NCI-H1694 treated with DMSO at 0.1 percent for 48 hours (cell line): ENCODE data around the gene KLHDC3.
"Not testable (repeated sequence)": the region's sequence is repeated elsewhere in the genome, so short reads cannot be mapped to it uniquely, and the experiment has no call there.

Source experiments
- DNase-seq: peaks from one replicate; lab custom pipeline; 2025; lab: John Stamatoyannopoulos, UW

Gene KLHDC3

DNA sequence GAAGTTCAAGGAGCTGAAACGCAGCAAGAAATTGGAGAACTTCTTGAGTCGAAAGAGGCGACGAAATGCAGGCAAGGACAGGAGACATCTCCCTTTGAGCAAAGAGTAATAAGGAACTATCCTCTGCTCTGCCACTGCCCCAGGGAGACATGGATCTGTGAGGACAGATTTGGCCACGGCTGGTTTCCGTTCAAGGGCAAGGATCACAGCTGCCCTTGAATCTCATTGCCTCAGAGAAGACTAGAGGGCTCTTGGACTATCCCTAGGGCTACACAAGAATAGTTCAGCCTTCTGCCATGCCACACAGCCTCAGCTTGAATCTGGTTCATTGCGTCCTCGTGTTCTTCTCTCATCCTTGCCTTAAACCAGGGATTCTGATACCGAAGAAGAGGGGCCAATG, 15.1 kb downstream of the KLHDC3 start:
- no peak for DNase-seq

DNA sequence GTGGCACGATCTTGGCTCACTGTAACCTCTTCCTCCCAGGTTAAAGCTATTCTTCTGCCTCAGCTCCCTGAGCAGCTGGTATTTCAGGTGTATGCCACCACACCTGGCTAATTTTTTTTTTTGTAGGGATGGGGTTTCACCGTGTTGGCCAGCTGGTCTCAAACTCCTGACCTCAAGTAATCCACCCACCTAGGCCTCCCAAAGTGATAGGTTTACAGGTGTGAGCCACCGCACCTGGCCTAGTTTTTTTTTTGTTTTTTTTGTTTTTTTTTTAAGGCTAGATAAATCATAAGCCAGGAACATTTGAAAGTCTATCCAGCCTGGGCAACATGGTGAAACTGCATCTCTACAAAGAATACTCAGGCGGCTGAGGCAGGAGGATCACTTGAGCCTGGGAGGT, 18.3 kb downstream of the KLHDC3 start:
- no peak for DNase-seq

DNA sequence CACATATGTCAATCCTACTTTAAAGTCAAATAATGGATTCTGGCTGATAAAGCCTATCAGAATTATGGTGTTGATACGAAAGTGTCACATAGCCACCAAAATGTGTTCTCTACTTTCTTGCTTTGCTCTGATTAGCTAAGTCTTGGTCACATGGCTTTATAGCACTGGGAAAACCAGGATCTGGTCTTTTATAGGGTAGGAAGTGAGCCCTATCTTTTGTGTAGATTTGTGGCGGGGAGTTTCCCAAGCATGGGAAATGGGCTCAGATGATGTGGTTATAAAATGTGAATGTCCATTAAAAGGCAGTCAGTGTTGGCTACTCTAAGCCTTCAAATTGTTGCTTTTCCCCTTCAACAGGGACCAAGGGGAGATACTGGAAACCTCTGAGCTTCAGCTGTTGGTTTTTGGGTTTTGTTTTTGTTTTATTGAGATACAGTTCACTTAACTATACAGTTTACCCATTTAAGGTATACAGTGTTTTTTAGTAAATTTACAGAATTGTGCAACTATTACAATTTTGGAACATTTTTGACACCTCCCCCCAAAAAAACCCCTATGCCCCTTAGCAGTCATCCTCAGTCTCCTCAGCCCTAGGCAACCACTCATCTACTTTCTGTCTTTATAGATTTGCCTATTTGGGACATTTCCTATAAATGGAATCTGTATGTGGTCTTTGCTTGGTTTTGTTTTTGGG, 19.6 kb downstream of the KLHDC3 start:
- no peak for DNase-seq

DNA sequence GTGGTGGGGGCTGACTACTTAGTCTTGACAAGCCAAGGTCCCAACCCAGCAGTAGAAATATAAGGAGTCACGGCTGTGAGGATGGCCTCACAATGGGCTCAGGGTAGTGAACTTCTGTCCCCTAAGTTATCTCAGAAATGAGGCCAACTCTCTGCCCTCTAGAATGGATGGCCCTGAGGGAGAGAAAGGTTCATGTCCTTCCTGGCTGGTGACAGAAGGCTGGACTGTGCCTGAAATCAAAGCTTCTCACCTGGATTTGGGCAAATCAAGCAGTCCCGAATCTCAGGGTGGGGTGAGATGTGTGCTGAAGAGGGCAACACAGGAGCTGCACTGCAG, 20.1 kb downstream of the KLHDC3 start:
- DNase-seq = no peak

DNA sequence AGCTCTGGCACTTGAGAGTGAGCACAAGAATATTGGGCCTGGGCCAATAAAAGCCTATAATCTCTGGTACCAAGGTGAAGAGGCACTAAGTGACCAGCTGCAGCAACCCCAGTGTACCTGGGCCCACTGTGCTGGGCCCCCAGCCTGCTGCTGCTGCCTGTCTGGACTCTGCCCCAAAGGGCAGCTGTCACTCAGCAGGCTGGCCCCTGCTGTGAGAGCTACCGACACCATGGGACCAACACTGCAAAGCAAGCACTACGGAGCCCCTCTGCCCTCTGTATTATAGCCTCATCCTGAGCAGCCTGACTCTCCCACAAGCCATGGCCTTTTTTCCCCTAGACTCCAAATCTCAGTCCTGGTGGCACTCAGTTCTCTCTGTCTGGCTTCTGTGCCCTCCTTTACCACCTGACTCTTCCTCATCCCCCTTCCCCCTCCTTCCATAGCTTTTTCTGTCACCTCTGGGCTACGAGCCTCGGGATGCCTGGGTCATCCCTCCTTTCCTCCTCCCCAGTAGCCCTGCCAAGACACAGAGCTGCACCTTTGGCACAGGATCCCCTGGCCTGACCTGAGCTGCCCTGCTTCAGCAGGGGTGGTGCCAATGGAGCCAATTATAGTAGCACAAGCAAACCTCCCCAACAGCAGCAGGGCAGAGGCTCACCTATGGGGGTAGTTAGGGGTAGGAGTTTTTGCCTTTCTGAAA, 21.6 kb downstream of the KLHDC3 start:
- DNase-seq = no peak

DNA sequence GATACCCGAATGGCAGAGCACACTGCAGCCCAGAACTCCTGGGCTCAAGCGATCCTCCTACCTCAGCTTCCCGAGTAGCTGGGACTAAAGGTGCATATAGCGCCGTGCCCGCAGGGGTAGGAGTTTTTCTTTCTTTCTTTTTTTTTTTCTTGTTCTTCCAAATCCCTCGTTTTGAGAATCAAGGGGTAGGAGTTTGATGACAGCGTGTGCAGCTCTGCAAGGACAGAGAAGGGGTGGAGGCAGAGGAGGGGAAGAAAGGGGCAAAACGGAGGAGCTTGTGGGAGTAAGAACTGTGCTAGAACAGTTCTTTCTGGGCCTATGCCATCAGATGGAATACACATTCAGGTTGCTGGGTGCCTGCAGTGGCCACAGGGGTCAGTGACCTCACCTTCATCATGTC, 22.7 kb downstream of the KLHDC3 start:
- no peak for DNase-seq

GRCh38 chr6:43037197-43037596, 23.1 kb downstream of the KLHDC3 start:
- no peak for DNase-seq

- no peak for DNase-seq
Observed at GRCh38 chr6:43037706-43038105, 23.7 kb downstream of the KLHDC3 start.

- no peak for DNase-seq
Observed at GRCh38 chr6:43038727-43039126, 24.7 kb downstream of the KLHDC3 start.

GRCh38 chr6:43040542-43041257, 26.7 kb downstream of the KLHDC3 start:
- DNase-seq = no peak

DNA sequence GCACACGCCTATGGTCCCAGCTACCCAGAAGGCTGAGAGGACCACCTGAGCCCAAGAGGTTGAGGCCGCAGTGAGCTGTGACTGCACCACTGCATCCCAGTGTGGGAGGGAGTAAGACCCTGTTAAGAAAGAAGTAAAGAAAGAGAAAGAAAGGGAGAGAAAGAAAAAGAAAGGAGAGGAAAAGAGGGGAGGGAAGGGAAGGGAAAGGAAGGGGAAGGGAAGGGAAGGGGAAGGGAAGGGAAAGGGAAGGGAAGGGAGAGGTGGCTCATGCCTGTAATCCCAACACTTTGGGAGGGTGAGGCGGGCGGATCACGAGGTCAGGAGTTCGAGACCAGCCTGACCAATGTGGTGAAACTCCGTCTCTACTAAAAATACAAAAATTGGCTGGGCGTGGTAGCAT, 27.4 kb downstream of the KLHDC3 start:
- not testable (repeated sequence) for DNase-seq

DNA sequence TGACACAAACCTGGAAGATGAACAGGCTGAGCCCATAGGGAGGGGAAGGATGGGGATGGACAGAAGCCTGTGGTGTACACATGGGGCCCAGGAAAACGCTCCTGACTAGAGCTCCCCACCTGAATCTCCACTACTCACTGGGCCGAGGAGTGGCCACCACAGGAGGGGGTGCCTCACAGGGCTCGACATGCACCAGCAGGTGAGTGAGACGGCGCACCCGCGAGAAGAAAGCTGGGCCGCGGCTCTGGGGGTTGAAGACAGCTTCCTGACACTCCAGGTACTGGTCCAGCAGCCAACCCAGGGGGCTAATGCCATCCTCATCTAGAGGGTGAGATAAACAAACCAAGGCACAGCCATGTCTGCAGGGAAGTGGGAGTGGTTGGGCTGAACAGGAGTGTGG, 29.3 kb downstream of the KLHDC3 start:
- no peak for DNase-seq

- no peak for DNase-seq
Observed at GRCh38 chr6:43045371-43045930, 31.4 kb downstream of the KLHDC3 start.

- DNase-seq = no peak
Observed at GRCh38 chr6:43047998-43048397, 33.9 kb downstream of the KLHDC3 start.

DNA sequence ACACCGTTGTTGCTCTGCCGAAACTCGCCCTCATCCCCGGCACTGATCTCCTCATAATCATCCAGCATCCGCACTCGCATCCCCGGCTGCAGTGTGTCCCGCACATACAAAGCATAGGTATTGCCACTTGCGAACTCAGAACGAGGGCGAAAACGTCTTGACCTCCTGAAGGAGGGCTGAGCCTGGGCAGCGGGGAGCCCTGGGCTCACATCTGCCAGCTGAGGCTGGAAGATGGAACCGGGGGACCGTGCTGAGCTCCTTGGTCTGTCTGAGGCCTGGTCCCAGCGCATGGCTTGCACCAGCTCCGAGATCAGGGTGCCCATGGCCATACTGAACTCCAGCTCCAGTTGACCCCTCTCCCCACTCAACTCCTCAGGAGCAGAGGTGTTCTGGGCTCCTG, 36.9 kb downstream of the KLHDC3 start:
- no peak for DNase-seq

DNA sequence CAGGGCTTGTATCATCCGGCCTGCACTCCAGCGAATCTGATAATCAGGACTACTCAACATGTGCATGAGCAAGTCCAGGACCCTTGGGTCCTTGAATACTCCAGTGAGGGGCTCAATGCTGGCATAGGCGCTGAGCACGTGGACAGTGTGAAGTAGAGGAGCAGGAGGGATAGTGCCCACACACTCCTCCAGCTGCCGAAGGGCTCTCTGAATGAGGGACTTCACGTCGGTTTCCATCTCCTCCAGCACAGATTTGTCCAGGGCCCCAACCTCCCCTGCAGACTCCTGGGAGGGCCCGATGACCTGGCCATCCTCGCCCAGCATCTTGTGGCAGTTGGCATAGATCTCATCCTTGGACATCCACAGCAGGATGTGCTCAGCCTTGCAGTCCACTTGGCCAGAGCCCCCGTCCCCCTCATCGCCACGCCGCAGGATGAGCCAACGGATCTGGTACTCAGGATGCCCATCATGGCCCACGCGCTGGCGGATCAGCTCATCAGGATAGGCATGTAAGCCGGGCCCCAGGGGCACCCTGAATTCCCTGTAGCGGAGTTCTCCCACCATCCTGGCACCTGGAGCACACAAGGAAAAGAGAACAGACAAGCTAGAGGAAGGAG, 38.3 kb downstream of the KLHDC3 start:
- no peak for DNase-seq

GRCh38 chr6:43052842-43053544, 38.9 kb downstream of the KLHDC3 start:
- DNase-seq = no peak

- DNase-seq = peak; percentile 85
Observed at GRCh38 chr6:43053545-43054205, 39.6 kb downstream of the KLHDC3 start, which contains the start of gene CUL7. CUL7 (minus strand) TSS chr6:43053851; CDS start chr6:43052788, 1,063 bp downstream.

GRCh38 chr6:43054206-43054943, 40.3 kb downstream of the KLHDC3 start:
- DNase-seq = no peak

DNA sequence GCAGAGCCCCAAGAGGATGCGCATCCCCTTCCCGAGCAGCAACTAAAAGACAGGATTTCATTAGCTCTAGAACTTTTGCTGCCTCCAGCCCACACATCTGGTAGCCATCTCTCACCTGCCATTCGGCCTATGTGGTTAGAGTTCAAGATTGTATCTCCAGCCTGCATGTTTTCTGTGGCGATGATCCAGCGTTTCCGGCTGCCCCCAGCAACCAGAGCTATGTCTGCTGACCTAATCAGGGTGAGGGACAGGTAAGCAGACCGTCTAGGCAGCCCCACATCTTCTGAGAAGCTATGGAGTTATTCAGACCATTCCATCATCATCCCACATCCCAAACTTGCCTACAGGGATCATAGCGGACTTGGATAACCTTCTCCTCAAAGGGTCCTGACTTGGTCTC, 41.9 kb downstream of the KLHDC3 start:
- DNase-seq = no peak

DNA sequence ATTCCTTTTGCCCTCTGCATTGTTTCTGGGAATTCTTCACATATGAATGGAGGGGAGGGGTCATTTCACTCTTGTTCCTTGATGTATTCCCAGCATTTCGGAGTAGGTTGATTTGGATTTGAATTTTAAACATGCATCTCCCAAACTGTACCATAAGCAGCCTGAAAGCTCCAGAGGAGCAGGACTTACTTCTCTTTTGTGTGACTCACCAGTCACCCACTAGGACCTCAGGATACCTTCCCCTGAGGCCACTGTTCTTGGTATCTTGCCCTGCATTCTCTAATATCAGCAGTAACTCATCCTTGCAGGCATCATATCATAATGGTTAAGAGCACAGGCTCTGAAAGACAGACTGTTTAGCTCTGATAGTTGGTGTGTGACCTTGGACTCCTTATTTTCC, 44.5 kb downstream of the KLHDC3 start:
- DNase-seq = no peak
